ENCODE data around the gene SNAPIN.

DNA sequence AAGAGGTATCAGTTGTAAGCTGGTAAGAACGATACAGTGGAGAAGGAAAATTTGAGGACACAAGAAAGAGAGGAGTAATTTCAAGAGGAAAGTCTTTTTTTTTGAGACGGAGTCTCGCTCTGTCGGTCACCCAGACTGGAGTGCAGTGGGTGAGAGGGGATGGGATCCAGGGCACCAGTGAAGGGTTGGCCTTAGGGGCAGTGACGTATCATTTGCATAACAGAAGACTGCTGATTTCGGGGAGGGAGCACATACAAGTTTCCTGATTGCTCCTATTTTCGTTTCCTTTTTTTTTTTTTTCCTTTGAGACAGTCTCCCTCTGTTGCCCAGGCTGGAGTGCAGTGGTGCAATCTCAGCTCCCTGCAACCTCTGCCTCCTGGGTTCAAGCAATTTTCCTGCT lies 35.4 kb upstream of the SNAPIN start:
- no peak for TF ChIP-seq POLR2A (IDR thresholded peaks at IDR 0.05)
- TF ChIP-seq, protein P1, sequence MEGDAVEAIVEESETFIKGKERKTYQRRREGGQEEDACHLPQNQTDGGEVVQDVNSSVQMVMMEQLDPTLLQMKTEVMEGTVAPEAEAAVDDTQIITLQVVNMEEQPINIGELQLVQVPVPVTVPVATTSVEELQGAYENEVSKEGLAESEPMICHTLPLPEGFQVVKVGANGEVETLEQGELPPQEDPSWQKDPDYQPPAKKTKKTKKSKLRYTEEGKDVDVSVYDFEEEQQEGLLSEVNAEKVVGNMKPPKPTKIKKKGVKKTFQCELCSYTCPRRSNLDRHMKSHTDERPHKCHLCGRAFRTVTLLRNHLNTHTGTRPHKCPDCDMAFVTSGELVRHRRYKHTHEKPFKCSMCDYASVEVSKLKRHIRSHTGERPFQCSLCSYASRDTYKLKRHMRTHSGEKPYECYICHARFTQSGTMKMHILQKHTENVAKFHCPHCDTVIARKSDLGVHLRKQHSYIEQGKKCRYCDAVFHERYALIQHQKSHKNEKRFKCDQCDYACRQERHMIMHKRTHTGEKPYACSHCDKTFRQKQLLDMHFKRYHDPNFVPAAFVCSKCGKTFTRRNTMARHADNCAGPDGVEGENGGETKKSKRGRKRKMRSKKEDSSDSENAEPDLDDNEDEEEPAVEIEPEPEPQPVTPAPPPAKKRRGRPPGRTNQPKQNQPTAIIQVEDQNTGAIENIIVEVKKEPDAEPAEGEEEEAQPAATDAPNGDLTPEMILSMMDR (IDR thresholded peaks at IDR 0.05): no peak
